Testis (tissue), 3 donors: ENCODE measurements around the gene HIGD1A. TPM values are rescaled to one million over a fixed set of nuclear protein-coding genes. Genes with fewer than 3 reads are reported as not detected.

Source experiments
- DNase-seq: peaks from one replicate; pipeline ENCODE4 v3.0.0-alpha.2; 2019
- H3K27ac ChIP-seq, 2 donors: fragments of 200-600 bp; sonication (generic); one replicate each; pipeline ENCODE4 v1.5.1; 2019
- H3K27me3 ChIP-seq: fragments of 200-600 bp; sonication (generic); one replicate; pipeline ENCODE4 v1.5.1; 2019
- H3K36me3 ChIP-seq: fragments of 200-600 bp; sonication (generic); one replicate; pipeline ENCODE4 v1.5.1; 2017; ENCODE audit warnings: low read depth; ENCODE audit errors: missing control alignments
- H3K4me1 ChIP-seq: fragments of 200-600 bp; sonication (generic); one replicate; pipeline ENCODE4 v1.5.1; 2019
- H3K4me3 ChIP-seq, 2 donors: fragments of 200-600 bp; sonication (generic); one replicate each; pipeline ENCODE4 v1.5.1; 2017 to 2019
- H3K9me3 ChIP-seq: fragments of 200-600 bp; sonication (generic); one replicate; pipeline ENCODE4 v1.5.1; 2017
- POLR2A ChIP-seq: fragments of 450-650 bp; IDR thresholded peaks from one replicate; pipeline ENCODE4 v1.6.1; 2017; ENCODE audit warnings: antibody characterized with exemption, mild to moderate bottlenecking, moderate library complexity
- WGBS, 2 donors: methylation state at CpG; one replicate each; pipeline ENCODE4 v1.1.5; 2018; 5-methylcytosine and 5-hydroxymethylcytosine counted together
- intact Hi-C: fragments of 100-400 bp; cut with DNase I; formaldehyde crosslinking; loops from one replicate; pipeline ENCODE4 v1.15.1; 2023; ENCODE audit warnings: low total_unique reads
- polyA plus RNA-seq: library from polyadenylated mRNA; stranded (reverse); fragments of 350-450 nt; fragmentation: Illumina TruSeq; extraction: RNeasy Lipid Tissue Mini Kit (QIAGEN cat#74804); gene quantifications from one replicate; pipeline ENCODE4 v1.2.3, GENCODE V29; 2014; ENCODE audit warnings: low read depth, low replicate concordance; ENCODE audit not compliant: insufficient read depth
- total RNA-seq, 2 donors: library from RNA; depleted of rRNA; stranded (reverse); fragments of >200 nt; gene quantifications; one replicate each; pipeline ENCODE4 v1.2.3, GENCODE V29; 2016
- TF ChIP-seq, protein P1 (sequence below), 3 experiments: fragments of 450-650 bp in 2 of 3; fragments of 200-600 bp in 1 of 3; sonication (generic) in 1 of 3; IDR thresholded peaks; one replicate each; pipeline ENCODE4 v1.5.1; 2016 to 2019; ENCODE audit warnings: antibody characterized with exemption in 3 of 3, mild to moderate bottlenecking in 2 of 3, moderate library complexity in 1 of 3

The HIGD1A gene
- total and polyA plus RNA-seq, 3 donors from 2014 or later: 95.6 to 133 (median 110) TPM

DNA sequence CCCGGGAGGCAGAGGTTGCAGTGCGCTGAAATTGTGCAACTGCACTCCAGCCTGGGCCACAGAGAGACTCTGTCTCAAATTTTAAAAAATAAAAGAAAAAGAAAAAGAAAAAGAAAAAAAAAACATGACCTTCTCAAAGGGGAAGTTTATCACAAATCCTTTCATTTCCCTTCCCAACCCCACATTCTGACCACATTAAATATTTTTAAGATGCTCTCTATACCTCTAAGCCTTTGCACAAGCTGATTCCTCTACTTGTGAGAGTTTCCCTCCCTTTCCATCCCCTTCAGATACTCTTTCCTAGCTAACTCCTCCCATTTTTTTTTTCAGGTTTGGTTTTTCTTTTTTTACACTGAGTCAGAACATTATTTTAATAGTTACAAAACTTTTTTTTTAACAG is 4.0 kb downstream of the HIGD1A start:
- intact Hi-C loops: no loop called here
- TF ChIP-seq, protein P1, sequence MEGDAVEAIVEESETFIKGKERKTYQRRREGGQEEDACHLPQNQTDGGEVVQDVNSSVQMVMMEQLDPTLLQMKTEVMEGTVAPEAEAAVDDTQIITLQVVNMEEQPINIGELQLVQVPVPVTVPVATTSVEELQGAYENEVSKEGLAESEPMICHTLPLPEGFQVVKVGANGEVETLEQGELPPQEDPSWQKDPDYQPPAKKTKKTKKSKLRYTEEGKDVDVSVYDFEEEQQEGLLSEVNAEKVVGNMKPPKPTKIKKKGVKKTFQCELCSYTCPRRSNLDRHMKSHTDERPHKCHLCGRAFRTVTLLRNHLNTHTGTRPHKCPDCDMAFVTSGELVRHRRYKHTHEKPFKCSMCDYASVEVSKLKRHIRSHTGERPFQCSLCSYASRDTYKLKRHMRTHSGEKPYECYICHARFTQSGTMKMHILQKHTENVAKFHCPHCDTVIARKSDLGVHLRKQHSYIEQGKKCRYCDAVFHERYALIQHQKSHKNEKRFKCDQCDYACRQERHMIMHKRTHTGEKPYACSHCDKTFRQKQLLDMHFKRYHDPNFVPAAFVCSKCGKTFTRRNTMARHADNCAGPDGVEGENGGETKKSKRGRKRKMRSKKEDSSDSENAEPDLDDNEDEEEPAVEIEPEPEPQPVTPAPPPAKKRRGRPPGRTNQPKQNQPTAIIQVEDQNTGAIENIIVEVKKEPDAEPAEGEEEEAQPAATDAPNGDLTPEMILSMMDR (IDR thresholded peaks at IDR 0.05): no peak
- TF ChIP-seq POLR2A: no peak
- H3K4me1 ChIP-seq: peaks cover 14% of the 10 kb centered on the region
- H3K36me3 ChIP-seq: no peaks in the 10 kb centered on the region
- DNase-seq: no peak
- H3K27me3 ChIP-seq: no peaks in the 10 kb centered on the region
- H3K4me3 ChIP-seq: no peak overlapping the region
- no peaks in the 10 kb centered on the region for H3K9me3 ChIP-seq
- WGBS, 2 donors: 91 to 97% methylated on average over 2 of the region's 2 CpGs
- H3K27ac ChIP-seq: no peak overlapping the region

DNA sequence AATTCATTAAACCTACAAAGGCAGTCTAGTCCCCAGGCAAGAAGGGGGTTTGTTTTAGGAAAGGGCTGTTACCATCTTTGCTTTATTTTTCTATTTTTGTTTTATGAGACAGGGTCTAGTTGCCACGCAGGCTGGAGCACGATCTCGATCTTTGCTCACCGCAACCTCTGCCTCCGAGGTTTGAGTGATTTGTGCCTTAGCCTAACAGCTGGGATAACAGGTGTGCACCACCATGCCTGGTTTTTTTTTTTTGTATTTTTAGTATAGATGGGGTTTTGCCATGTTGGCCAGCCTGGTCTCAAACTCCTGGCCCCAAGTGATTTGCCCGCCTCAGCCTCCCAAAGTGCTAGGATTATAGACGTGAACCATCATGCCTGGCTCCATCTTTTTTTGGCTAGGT is 4.9 kb downstream of the HIGD1A start:
- no peak overlapping the region for H3K27ac ChIP-seq
- peaks cover 10% of the 10 kb centered on the region for H3K4me1 ChIP-seq
- H3K27me3 ChIP-seq: no peaks in the 10 kb centered on the region
- 80 to 86% methylated on average over 7 of the region's 7 CpGs for WGBS, 2 donors
- TF ChIP-seq POLR2A: no peak
- TF ChIP-seq, protein P1 (IDR thresholded peaks at IDR 0.05): no peak
- H3K36me3 ChIP-seq: no peaks in the 10 kb centered on the region
- intact Hi-C loops: no loop called here
- H3K4me3 ChIP-seq: no peak overlapping the region
- H3K9me3 ChIP-seq: no peaks in the 10 kb centered on the region
- DNase-seq: no peak

DNA sequence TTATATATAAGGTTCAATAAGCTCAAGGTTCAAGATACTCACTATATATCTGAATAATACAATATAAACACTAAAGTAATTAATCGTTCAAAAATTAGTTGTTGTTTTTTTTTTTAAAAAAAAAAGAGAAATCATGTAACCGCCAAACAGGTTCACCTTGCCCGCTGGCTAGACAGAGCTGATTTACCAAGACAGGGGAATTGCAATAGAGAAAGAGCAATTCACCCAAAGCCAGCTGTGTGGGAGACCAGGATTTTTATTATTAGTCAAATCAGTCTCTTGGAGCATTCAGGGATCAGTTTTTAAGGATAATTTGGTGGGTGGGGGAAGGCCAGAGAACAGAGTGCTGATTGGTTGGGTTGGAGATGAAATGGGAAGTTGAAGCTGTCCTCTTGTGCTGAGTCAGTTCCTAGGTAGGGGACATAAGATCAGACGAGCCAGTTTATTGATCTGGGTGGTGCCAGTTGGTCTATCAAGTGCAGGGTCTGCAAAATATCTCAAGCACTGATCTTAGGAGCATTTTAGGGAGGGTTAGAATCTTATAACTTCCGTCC is 7.9 kb downstream of the HIGD1A start:
- H3K9me3 ChIP-seq: no peaks in the 10 kb centered on the region
- no peaks in the 10 kb centered on the region for H3K36me3 ChIP-seq
- H3K27ac ChIP-seq: no peak overlapping the region
- intact Hi-C loops: no loop called here
- 88 to 94% methylated on average over 4 of the region's 5 CpGs for WGBS, 2 donors
- no peaks in the 10 kb centered on the region for H3K27me3 ChIP-seq
- H3K4me3 ChIP-seq: no peak overlapping the region
- H3K4me1 ChIP-seq: peaks cover 3% of the 10 kb centered on the region
- TF ChIP-seq POLR2A: no peak
- TF ChIP-seq, protein P1 (IDR thresholded peaks at IDR 0.05): no peak
- DNase-seq: no peak

DNA sequence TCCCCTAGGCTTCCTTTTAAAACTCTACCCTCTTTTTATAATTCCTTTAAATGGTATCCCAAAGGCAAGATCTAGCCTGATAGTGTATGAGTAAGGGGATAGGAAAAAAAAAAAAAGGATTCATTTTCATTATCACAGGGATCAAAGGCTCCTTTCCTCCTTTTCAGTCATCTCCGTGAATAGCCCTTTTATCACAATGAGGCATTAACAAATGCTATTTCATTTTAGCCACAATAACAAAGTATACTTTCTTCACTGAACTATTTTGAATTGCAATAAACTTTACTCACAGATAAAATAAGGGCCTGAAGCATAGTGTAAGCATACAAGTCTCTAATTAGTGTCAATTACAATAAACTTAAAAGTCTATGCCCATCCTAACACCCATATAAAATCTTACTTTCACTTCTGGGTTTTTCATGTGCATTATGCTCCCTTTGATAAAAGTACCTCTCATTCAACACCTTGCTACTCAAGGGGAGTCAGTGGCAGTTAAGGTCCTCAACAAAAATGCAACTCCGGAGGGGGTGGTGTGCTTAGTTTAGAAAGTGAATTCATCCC is 8.6 kb downstream of the HIGD1A start:
- Histone ChIP-seq H3K36me3 (no peaks in the 10 kb centered on the region), H3K27ac (no peak overlapping the region), H3K4me3 (no peak overlapping the region), H3K9me3 (no peaks in the 10 kb centered on the region), H3K4me1 (no peaks in the 10 kb centered on the region), H3K27me3 (no peaks in the 10 kb centered on the region)
- TF ChIP-seq POLR2A: no peak
- TF ChIP-seq, protein P1 (IDR thresholded peaks at IDR 0.05): no peak
- no peak for DNase-seq
- 78 to 83% methylated on average over 2 of the region's 2 CpGs for WGBS, 2 donors
- intact Hi-C loops: no loop called here

DNA sequence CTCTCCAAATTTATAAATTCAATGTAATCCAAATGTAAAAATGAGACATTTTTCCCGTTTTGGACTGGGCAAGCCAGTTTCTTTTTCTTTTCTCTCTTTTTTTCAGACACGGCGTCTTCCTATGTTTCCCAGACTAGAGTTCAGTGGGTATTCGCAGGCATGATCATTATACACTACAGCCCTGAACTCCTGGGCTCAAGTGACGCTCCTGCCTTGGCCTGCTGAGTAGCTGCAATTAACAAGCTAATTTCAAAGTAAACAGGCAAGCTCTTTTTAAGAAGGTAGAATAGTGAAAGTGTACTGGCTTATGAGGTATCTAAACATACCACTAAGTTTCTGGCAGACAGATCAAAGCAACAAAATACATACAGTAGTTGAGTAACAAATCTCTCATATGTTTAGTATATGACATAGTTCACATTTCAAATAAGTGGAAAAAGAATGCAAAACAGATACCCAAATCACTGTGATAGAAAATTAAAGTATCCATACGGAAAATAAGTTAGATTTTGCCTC is 13.5 kb downstream of the HIGD1A start:
- H3K27ac ChIP-seq: no peak overlapping the region
- intact Hi-C loops: no loop called here
- 73 to 74% methylated on average over 6 of the region's 6 CpGs for WGBS, 2 donors
- no peak overlapping the region for H3K4me3 ChIP-seq
- H3K4me1 ChIP-seq: no peaks in the 10 kb centered on the region
- no peaks in the 10 kb centered on the region for H3K27me3 ChIP-seq
- no peaks in the 10 kb centered on the region for H3K36me3 ChIP-seq
- H3K9me3 ChIP-seq: no peaks in the 10 kb centered on the region
- no peak for DNase-seq
- TF ChIP-seq, protein P1 (IDR thresholded peaks at IDR 0.05): no peak
- no peak for TF ChIP-seq POLR2A
